Activated T-cell treated with anti-CD3 and anti-CD28 coated beads, Interleukin-2, amount 50 U/mL, for 24 hours (primary cell): Measurements from ENCODE around the gene KRT6A.

Experiments used
- DNase-seq: peaks from one replicate; pipeline ENCODE4 v3.0.0-alpha.2; 2020
- H3K27ac Mint-ChIP-seq: 2 replicates; pipeline ENCODE4 v1.8.0; 2020; ENCODE audit warnings: mild to moderate bottlenecking, mixed read lengths
- H3K27me3 Mint-ChIP-seq: 2 replicates; pipeline ENCODE4 v1.8.0; 2020; ENCODE audit warnings: mixed read lengths
- H3K36me3 Mint-ChIP-seq: 2 replicates; pipeline ENCODE4 v1.8.0; 2020; ENCODE audit warnings: low read depth, mixed read lengths
- H3K4me1 Mint-ChIP-seq: 2 replicates; pipeline ENCODE4 v1.8.0; 2020; ENCODE audit warnings: low read depth, mixed read lengths
- H3K4me3 Mint-ChIP-seq: 2 replicates; pipeline ENCODE4 v1.8.0; 2020; ENCODE audit warnings: mild to moderate bottlenecking, moderate library complexity, mixed read lengths
- H3K9me3 Mint-ChIP-seq: 2 replicates; pipeline ENCODE4 v1.8.0; 2020; ENCODE audit warnings: mixed read lengths

Gene KRT6A

DNA sequence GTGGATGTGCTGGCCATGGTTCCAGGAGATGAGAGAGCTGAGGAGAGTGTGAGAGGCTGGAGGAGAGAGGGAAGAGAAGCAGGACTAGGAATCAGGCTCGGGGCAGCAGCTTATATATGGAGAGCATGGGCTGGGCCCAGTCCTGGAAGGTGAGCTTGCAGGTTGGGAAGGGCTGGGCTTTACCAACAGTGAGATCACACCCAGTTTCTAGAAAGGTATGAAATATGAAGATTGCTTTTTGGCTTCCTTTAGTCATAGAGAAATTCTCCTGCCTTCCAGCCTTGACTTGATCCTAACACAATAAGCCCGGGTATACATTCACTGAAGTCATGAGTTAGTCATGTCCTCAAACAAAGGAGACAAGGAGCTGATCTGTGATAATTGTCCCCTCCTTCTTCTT is at the start of gene KRT6A:
KRT6A (minus strand) TSS at position 86 of the 400 bp plus-strand sequence; CDS start at position 17, 69 bp downstream.
- peaks cover 3% of the 10 kb centered on the region for H3K4me1 Mint-ChIP-seq
- DNase-seq: no peak
- H3K27ac Mint-ChIP-seq: no peak within 1 kb of the TSS
- no peaks in the 10 kb centered on the region for H3K9me3 Mint-ChIP-seq
- H3K36me3 Mint-ChIP-seq: no peaks in the 10 kb centered on the region
- H3K27me3 Mint-ChIP-seq: peaks cover 38% of the 10 kb centered on the region
- no peak within 1 kb of the TSS for H3K4me3 Mint-ChIP-seq

DNA sequence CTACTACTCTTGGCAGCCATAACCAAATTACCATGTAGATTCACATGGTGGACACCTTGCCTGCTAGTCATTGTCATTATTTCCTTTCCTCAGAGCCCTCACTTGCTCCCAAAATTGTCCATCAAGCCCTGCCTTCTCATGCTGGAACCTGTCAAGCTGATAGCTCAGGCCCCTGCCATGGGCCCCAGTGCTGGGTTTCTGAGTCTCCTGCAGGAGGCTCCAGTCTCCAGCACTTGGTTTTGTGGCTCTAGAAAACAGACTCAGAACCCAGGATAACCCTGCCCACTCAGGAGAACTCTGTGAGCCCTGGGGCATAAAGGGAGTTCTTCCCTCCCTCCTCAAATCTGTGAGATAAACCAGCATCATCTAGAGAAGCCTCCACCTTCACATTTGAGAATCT is 49.1 kb upstream of the KRT6A start:
- Mint-ChIP-seq H3K9me3 (no peaks in the 10 kb centered on the region), H3K27ac (no peak overlapping the region), H3K27me3 (no peaks in the 10 kb centered on the region), H3K36me3 (no peaks in the 10 kb centered on the region), H3K4me1 (peaks cover 3% of the 10 kb centered on the region), H3K4me3 (no peak overlapping the region)
- DNase-seq: no peak

DNA sequence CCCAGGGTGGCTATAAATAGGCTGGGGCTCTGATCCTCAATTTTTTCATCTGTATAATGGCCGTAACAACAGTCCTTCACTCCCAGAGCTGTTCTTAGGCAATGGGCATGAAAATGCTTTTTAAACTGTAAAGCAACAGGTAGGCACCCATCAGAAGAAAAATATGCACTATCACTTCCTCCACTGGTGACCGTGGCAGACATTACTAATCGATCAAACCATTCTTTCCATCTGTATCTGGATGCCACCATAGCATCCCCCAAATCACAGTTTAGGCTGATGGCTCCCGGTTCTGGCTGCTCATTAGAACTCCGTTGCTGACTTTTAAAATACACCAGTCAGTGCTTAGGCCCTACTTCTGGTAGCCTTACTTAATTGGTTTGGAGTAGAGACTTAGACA is 48.7 kb upstream of the KRT6A start:
- Mint-ChIP-seq H3K4me1 (peaks cover 3% of the 10 kb centered on the region), H3K36me3 (no peaks in the 10 kb centered on the region), H3K4me3 (no peak overlapping the region), H3K27ac (no peak overlapping the region), H3K9me3 (no peaks in the 10 kb centered on the region), H3K27me3 (peaks cover 3% of the 10 kb centered on the region)
- no peak for DNase-seq

DNA sequence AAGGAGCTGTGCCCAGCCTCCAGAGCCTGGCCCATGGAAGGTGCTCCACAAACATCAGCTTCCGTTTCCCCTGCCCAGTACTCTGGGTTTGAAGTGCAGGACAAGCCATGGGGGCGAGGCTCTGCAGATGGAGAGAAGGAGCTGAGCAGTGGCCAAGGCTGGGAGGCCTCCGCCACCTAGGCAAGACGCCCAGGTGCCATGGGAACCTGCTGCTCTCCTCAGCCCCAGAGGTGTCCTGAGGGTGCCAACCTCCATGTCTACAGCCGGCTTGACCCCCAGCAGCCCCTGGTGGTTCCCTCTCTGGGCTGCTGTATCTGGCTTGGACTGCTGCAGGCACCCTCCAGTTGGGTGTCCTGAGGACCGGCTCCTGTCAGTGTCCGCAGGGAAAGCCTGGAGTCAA is 47.5 kb upstream of the KRT6A start:
- Mint-ChIP-seq H3K27me3 (peaks cover 3% of the 10 kb centered on the region), H3K4me1 (peaks cover 3% of the 10 kb centered on the region), H3K9me3 (no peaks in the 10 kb centered on the region), H3K27ac (no peak overlapping the region), H3K4me3 (no peak overlapping the region), H3K36me3 (no peaks in the 10 kb centered on the region)
- DNase-seq: no peak

DNA sequence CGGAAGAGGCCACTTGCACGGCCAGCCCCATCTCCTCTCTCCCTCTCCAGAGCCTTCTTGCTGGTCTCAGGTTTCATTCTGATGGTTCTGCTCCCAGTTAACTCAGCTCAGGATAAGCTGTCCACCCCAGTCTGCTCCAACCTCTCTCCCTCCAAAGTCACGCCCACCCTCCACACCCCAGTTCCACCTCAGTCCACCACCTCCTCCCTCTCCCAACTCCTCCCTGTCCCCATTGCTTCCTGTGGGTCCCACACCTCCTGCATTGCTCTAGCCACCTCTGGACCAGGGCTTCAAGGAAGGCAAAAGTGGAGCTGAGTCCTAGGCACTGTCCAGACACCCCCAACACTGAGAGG is 46.7 kb upstream of the KRT6A start:
- peaks cover 3% of the 10 kb centered on the region for H3K4me1 Mint-ChIP-seq
- no peaks in the 10 kb centered on the region for H3K9me3 Mint-ChIP-seq
- peaks cover 3% of the 10 kb centered on the region for H3K27me3 Mint-ChIP-seq
- no peaks in the 10 kb centered on the region for H3K36me3 Mint-ChIP-seq
- no peak overlapping the region for H3K4me3 Mint-ChIP-seq
- no peak for DNase-seq
- H3K27ac Mint-ChIP-seq: no peak overlapping the region

DNA sequence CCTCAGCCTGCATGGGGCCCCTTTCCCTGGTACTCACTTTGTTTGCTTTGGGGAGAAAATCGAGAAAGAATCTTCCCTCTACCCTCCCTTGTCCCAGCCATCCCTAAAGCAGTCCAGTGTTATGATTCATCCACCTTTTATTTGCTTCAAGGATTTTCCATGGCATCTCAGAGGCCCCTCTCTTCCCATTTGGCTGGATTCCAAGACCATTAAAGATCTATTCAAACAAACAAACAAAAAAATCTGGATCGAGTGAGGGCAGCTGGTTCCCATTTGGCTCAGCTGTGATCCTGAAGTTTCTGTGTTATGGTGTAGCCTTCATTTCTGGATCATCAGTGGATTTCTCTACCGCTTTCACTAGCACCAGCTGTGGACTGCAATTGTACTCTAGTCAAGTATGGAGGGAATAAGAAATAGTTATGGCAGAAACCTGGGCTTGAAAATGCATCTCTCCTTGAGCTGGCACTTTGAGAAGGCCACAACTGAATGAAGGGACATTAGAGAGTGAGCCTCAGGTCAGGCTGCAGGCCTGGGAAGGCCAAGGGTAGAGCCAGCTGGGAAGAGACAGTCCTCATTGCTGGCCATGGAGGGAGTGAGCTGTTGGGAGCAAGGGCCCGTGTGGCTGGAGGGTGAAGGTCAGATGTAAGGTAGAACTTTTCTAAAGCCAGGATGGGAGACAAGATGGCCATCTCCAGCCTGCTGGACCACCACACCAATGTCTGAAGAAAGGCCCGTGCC is 46.2 kb upstream of the KRT6A start:
- H3K36me3 Mint-ChIP-seq: no peaks in the 10 kb centered on the region
- no peak overlapping the region for H3K4me3 Mint-ChIP-seq
- peak overlapping the region; percentile 45 for H3K27ac Mint-ChIP-seq
- no peak for DNase-seq
- H3K4me1 Mint-ChIP-seq: peaks cover 3% of the 10 kb centered on the region
- H3K27me3 Mint-ChIP-seq: peaks cover 3% of the 10 kb centered on the region
- H3K9me3 Mint-ChIP-seq: no peaks in the 10 kb centered on the region

DNA sequence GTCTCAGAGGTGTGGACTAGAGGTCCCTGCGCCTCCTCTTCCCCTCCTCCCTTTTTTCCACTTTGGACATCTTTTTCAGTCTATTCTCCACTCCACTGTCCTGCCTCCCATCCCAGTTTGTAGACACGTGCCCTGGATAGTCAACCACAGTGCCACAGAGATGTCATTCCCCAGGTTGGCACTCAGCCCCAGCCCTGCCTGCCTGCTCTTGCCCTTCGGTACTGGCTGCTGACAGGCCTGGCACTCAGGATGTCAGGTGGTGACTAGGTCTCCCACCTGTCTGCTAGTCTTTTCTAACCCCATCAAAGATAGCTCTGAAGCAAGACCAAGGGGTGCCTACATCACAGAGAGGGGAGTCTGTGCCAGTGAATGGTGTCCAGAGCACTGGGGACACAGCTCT is 44.0 kb upstream of the KRT6A start:
- Mint-ChIP-seq H3K27me3 (peaks cover 3% of the 10 kb centered on the region), H3K4me3 (no peak overlapping the region), H3K4me1 (no peaks in the 10 kb centered on the region), H3K27ac (no peak overlapping the region), H3K9me3 (no peaks in the 10 kb centered on the region), H3K36me3 (no peaks in the 10 kb centered on the region)
- DNase-seq: no peak

DNA sequence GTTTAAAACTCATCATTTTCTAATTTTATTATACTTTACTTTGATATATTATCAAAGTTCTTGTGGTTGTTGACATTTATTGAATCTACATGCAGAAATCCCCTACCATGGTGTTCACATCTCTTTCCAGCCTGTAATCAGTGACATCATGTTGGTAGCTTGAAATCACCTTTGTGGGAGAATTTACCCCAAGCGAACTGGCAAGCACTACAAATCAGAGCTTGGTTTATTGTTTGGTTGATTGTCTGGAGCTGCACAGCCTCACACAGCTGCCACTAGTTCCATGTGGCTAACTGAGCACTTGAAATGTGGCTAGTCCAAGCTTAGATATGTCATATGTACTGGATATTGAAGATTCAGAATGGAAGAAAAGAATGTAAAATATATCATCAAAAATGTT is 42.5 kb upstream of the KRT6A start:
- H3K9me3 Mint-ChIP-seq: no peaks in the 10 kb centered on the region

DNA sequence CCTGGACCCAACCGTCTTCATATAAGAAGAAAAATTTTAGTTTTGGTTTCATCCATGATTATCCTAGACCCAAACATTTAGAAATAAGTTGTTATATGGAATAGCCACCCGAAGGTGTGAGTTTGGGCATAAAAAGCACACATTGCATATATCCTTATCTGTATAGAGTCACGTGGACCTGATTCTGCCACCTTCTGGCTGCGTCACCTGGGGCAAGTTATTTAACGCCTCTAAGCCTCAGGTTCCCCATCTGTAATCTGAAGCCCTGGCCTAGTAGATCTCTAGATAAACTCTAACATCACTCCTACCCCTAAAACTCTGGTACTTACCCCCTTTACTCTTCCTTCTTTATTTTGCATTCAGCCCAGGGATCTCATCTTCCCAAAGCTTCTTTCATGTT is 41.4 kb upstream of the KRT6A start:
- H3K4me1 Mint-ChIP-seq: no peaks in the 10 kb centered on the region
- H3K36me3 Mint-ChIP-seq: no peaks in the 10 kb centered on the region
- no peaks in the 10 kb centered on the region for H3K9me3 Mint-ChIP-seq
- peaks cover 3% of the 10 kb centered on the region for H3K27me3 Mint-ChIP-seq
- no peak for DNase-seq
- H3K27ac Mint-ChIP-seq: no peak overlapping the region
- no peak overlapping the region for H3K4me3 Mint-ChIP-seq

More for the DNA sequence above, 42.5 kb upstream of the KRT6A start:
- Mint-ChIP-seq H3K4me3 (no peak overlapping the region), H3K27ac (no peak overlapping the region), H3K36me3 (no peaks in the 10 kb centered on the region), H3K27me3 (peaks cover 3% of the 10 kb centered on the region), H3K4me1 (no peaks in the 10 kb centered on the region)
- no peak for DNase-seq

DNA sequence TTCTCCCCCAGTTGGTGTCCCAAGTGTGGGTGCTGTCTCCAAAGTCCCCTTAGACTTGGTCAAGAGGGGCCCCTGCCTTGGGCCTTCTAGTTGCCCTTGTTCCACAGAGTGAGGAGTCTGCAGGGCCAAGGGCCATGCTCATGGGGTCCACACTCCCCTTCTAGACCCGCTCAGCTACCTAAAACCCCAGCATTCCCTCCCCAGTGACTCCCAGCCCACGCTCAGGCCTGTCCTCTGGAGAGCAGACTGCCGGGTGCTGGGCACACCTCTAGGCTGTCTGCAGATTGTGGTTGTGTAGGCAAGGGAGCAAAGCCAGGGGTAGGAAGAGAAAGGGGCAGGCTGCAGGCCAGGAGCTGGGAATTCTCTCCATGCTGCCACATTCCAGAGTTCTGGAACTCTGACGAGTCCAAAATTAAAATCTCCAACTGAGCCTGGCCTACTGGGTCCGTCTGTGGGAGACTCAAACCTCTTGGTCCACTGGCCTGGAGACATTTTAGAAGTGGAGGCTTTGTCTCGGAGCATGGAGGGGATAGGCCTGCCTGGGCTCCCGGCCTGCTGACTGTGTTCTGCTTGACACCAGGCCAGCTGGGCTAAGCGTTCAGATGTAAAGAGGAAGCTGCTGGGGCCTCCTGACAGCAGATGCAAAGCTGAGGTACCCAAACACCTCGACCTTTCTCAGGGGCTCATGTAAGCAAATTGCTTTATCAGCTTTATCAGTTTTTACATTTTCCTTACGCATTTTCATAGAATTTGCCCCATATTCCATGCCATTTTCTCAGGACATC is 40.8 kb upstream of the KRT6A start:
- Mint-ChIP-seq H3K4me1 (no peaks in the 10 kb centered on the region), H3K36me3 (no peaks in the 10 kb centered on the region), H3K27ac (no peak overlapping the region), H3K27me3 (peaks cover 3% of the 10 kb centered on the region), H3K4me3 (no peak overlapping the region), H3K9me3 (no peaks in the 10 kb centered on the region)
- DNase-seq: no peak

DNA sequence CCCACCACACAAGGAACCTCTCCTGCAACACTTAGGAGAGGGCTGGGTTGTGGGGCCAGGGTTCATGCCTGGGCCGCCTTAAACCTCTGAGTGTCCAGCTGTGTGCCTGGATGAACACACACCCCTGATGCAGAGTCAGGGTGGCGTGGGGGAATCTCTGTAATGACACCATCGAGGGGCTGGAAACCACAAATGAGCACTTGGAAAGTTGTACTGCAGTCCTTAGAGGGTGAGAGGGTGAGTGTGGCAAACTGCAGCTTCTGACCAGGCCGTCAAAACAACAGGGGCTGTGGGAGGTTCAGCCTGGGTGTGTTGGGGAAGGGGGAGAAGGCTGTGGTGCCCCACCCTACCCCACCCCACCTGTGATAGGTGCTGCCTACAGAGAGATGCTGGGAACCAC is 39.6 kb upstream of the KRT6A start:
- no peak for DNase-seq
- H3K4me1 Mint-ChIP-seq: no peaks in the 10 kb centered on the region
- H3K36me3 Mint-ChIP-seq: no peaks in the 10 kb centered on the region
- peaks cover 3% of the 10 kb centered on the region for H3K27me3 Mint-ChIP-seq
- no peaks in the 10 kb centered on the region for H3K9me3 Mint-ChIP-seq
- no peak overlapping the region for H3K4me3 Mint-ChIP-seq
- no peak overlapping the region for H3K27ac Mint-ChIP-seq

DNA sequence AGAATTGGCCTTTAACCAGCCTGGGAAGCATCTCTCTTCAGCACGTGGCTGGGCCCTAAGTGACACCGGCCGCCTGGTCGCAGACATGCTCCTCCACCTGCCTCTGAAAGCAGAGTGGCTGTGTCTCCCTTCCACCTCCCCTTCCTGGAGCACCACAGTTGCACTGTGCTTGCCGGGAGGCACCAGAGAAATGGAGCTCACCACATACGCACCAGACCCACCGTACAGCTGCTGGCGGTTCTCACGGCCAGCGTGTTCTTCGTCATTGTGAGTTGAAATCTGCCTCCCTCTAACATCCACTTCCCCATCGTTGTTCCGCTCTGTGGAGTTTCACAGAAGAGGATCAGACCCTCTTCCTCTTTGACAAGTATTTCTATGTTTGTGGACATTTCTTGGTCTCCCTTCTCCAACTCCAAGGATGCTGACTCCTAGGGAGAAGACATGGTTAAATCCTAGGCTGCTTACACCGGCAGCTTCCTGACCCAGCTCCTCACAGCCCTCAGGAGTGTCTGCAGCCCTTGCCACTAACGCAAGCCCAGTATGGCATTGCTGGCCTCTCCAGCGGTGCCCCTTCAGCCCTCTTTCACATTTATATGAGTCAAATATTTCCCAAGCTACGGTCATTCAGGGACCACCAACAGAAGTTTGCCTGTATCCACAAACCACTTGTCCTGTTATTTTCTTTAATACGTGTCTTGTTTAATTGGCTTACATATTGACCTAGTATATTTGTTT is 38.7 kb upstream of the KRT6A start:
- Mint-ChIP-seq H3K27me3 (no peaks in the 10 kb centered on the region), H3K36me3 (no peaks in the 10 kb centered on the region), H3K27ac (no peak overlapping the region), H3K4me3 (no peak overlapping the region), H3K9me3 (no peaks in the 10 kb centered on the region), H3K4me1 (no peaks in the 10 kb centered on the region)
- DNase-seq: no peak

DNA sequence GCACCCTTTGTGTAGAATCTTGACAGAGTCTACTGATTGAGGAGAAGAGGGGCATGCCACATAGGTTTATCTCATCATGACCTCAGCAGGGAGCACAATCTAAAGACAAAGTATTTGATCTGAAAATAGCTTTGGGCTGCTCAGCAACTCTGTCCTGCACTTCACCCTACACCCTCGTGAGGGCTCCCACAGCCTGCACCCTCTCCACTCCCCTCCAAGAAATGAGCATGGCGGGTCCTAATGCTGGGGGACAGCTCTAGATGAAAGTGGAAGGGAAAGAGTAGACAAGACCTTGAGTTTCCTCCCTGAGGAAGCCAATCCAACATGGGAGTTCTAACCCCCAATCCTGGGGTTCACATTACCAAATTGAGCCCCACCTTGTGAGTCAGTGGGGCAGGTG is 37.8 kb upstream of the KRT6A start:
- no peaks in the 10 kb centered on the region for H3K9me3 Mint-ChIP-seq
- no peak for DNase-seq
- H3K4me1 Mint-ChIP-seq: no peaks in the 10 kb centered on the region
- no peaks in the 10 kb centered on the region for H3K36me3 Mint-ChIP-seq
- no peaks in the 10 kb centered on the region for H3K27me3 Mint-ChIP-seq
- no peak overlapping the region for H3K27ac Mint-ChIP-seq
- H3K4me3 Mint-ChIP-seq: no peak overlapping the region

DNA sequence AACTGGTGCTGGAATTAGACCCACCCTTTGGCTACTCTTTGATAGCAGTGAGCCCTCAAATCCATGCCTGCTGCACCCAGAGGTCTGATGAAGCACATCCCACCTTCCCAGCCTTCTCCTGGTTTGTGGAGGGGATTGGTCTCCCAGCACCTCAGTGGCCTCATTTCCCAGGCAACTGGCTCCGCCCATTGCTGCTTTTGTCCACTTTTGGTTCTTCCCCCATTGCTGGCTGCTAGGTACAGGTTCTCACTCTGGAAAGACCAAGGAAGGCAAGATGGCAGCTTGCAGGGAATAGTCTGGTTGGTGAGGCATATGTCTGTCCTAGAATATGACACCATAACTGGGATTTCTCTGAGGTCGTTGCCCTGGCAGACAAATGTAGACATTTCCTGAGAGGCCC is 37.3 kb upstream of the KRT6A start:
- H3K9me3 Mint-ChIP-seq: no peaks in the 10 kb centered on the region
- H3K4me1 Mint-ChIP-seq: no peaks in the 10 kb centered on the region
- no peak overlapping the region for H3K4me3 Mint-ChIP-seq
- DNase-seq: no peak
- H3K27me3 Mint-ChIP-seq: no peaks in the 10 kb centered on the region
- H3K36me3 Mint-ChIP-seq: no peaks in the 10 kb centered on the region
- H3K27ac Mint-ChIP-seq: no peak overlapping the region

DNA sequence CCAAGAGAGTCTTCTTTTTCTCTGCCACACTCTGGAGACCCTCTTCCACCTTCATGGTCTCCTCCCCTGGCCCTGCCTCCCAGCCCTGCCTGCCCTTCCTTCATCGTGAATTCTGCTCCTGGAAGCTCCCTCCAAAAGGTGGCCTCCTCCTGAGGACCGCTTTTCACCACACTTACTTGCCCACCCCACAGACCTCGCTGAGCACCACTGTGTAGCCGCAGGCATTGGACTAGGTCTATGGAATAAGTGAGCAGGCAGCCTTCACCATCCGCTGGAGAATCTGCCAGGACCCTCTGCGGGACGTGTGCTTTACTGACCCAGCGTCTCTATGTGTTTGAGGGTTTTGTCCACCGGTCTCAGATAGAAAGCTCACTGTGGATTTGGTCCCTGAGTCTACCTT is 36.8 kb upstream of the KRT6A start:
- no peak for DNase-seq
- Mint-ChIP-seq H3K9me3 (no peaks in the 10 kb centered on the region), H3K27me3 (no peaks in the 10 kb centered on the region), H3K27ac (no peak overlapping the region), H3K4me1 (no peaks in the 10 kb centered on the region), H3K4me3 (no peak overlapping the region), H3K36me3 (no peaks in the 10 kb centered on the region)
